ENCODE data around the gene CMTM2. TPM values are rescaled to one million over a fixed set of nuclear protein-coding genes. Genes with fewer than 3 reads are reported as not detected.

The CMTM2 gene
- total and polyA plus RNA-seq, 2 of the 4 experiments (the other 2 are of a cell fraction), result not detected

GRCh38 chr16:66637806-66638205 lies 58.5 kb downstream of the CMTM2 start:
- no peak overlapping the region for H3K4me2 ChIP-seq (ENCODE audit: low read depth, low read length)
- H3K9me1 ChIP-seq (ENCODE audit: insufficient read depth, low read length), result peaks cover 6% of the 10 kb centered on the region; the same call in 1 of the 2 replicates
- ATAC-seq (ENCODE audit: low read depth) (no peak), DNase-seq (no peak)
- BruUV-seq (replicated peaks), result no TSS peak
- H3K36me3 ChIP-seq (ENCODE audit: control insufficient read depth, insufficient read depth, low read length), result no peaks in the 10 kb centered on the region
- in situ Hi-C loops (cut with MboI; ENCODE audit: low sequenced_read_pairs) (no loop called here), intact Hi-C loops (cut with micrococcal nuclease) (no loop called here), dilution Hi-C loops (cut with HindIII; ENCODE audit: low sequenced_read_pairs, unreplicated experiment) (no loop called here)
- no peak overlapping the region for H2AFZ ChIP-seq (replicated peaks; ENCODE audit: low read length, poor library complexity)
- H4K91ac ChIP-seq (ENCODE audit: insufficient read depth, low read depth, low read length), result no peak overlapping the region
- TF ChIP-seq MAZ (IDR thresholded peaks at IDR 0.05; ENCODE audit: borderline replicate concordance, low read depth, low read length) (no peak), MAFK (IDR thresholded peaks at IDR 0.05; ENCODE audit: low read depth, low read length) (no peak), CTCF (conservative IDR thresholded peaks at IDR 0.05; ENCODE audit: low read depth, low read length) (no peak), NFE2L2 (IDR thresholded peaks at IDR 0.05; ENCODE audit: low read depth, low read length) (no peak), CEBPB (IDR thresholded peaks at IDR 0.05; ENCODE audit: low read depth, low read length) (no peak)
- no peak overlapping the region for H3K23ac ChIP-seq (ENCODE audit: low read depth, low read length)
- no peaks in the 10 kb centered on the region for H3K79me1 ChIP-seq (ENCODE audit: low read depth in 1 of 2, low read length in 2 of 2)
- ChIA-PET POLR2A (ENCODE audit: unreplicated experiment) (no interaction called here), CTCF (interaction anchor here (1.4 kb wide), 1 partner anchor 13 kb away, joined by 4 read pairs; no protein-coding TSS in a partner anchor)
- H4K8ac ChIP-seq (ENCODE audit: low read depth in 2 of 2, low read length in 2 of 2), result no peak overlapping the region
- no peak overlapping the region for H3K9ac ChIP-seq (ENCODE audit: low read depth, low read length)
- no peak overlapping the region for H2BK15ac ChIP-seq (ENCODE audit: low read depth, low read length)
- H2AK5ac ChIP-seq (ENCODE audit: low read depth, low read length), result no peak overlapping the region
- H3K14ac ChIP-seq (replicated peaks; ENCODE audit: low read depth, low read length), result no peak overlapping the region
- H4K20me1 ChIP-seq (ENCODE audit: insufficient read depth, low read length), result no peaks in the 10 kb centered on the region
- no peak overlapping the region for H2BK120ac ChIP-seq (ENCODE audit: low read depth, low read length)
- H2AK9ac ChIP-seq (replicated peaks; ENCODE audit: low read depth, low read length, poor library complexity), result no peak overlapping the region
- no peak overlapping the region for H2BK5ac ChIP-seq (ENCODE audit: low read depth, low read length, poor library complexity, severe bottlenecking)
- no peak overlapping the region for H3K4me3 ChIP-seq (ENCODE audit: insufficient read depth, low read depth, low read length)
- H3K18ac ChIP-seq (ENCODE audit: low read depth, low read length), result no peak overlapping the region
- WGBS, 2 experiments (ENCODE audit: extremely low coverage in 2 of 2, insufficient read length in 1 of 2), result 100% methylated on average over 2 of the region's 3 CpGs; no CpG with 5 or more reads in 1 of the 2 experiments
- no peaks in the 10 kb centered on the region for H3K9me3 ChIP-seq (ENCODE audit: control insufficient read depth, insufficient read depth, low read length)
- no peak overlapping the region for H3K27ac ChIP-seq (ENCODE audit: insufficient read depth, low read length)
- peaks cover 8% of the 10 kb centered on the region; the same call in 1 of the 2 replicates for H3K4me1 ChIP-seq (ENCODE audit: control insufficient read depth, insufficient read depth, low read length)
- H2BK20ac ChIP-seq (ENCODE audit: low read depth, low read length), result no peak overlapping the region
- no peak overlapping the region for H4K5ac ChIP-seq (ENCODE audit: low read depth, low read length)
- no peaks in the 10 kb centered on the region for H3K27me3 ChIP-seq (ENCODE audit: control insufficient read depth, insufficient read depth, low read length)
- H3K4ac ChIP-seq (ENCODE audit: low read depth, low read length), result no peak overlapping the region
- H3K56ac ChIP-seq (ENCODE audit: extremely low read depth, insufficient read depth, low read length), result no peak overlapping the region

Small RNAs within 50 kb of the gene (microRNA-seq; reads per million reads assigned to microRNA genes)
- gene CKLF-CMTM1 (ENCODE audit: insufficient read depth, insufficient read length), result not detected

Small RNAs within 50 kb of the gene (small RNA-seq; reads per million reads assigned to genes)
- 0 reads per million in 5 experiments for gene CKLF-CMTM1

Other genes starting within 250 kb of the CMTM2 start
- gene CDH5, start 212.8 kb upstream of the CMTM2 start, total RNA-seq (2012; rRNA removed), result not detected in 2 replicates
- not detected in 2 replicates for gene CDH5, start 212.8 kb upstream of the CMTM2 start, polyA plus RNA-seq (2012; rRNA removed)
- not detected in 2 replicates for gene BEAN1, start 152.2 kb upstream of the CMTM2 start, total RNA-seq (2012; rRNA removed)
- not detected in 2 replicates for gene BEAN1, start 152.2 kb upstream of the CMTM2 start, polyA plus RNA-seq (2012; rRNA removed)
- 16.5 and 20.0 TPM in 2 replicates for gene TK2, start 29.3 kb upstream of the CMTM2 start, total RNA-seq (2012; rRNA removed)
- 12.6 and 14.7 TPM in 2 replicates for gene TK2, start 29.3 kb upstream of the CMTM2 start, polyA plus RNA-seq (2012; rRNA removed)
- gene CKLF, start 26.9 kb upstream of the CMTM2 start, total RNA-seq (2012; rRNA removed), result 60.8 and 66.7 TPM in 2 replicates
- gene CKLF, start 26.9 kb upstream of the CMTM2 start, polyA plus RNA-seq (2012; rRNA removed), result 92.2 and 102 TPM in 2 replicates
- 0.54 and 1.7 TPM in 2 replicates for gene CMTM1, start 13.0 kb upstream of the CMTM2 start, total RNA-seq (2012; rRNA removed)
- 1.8 and 2.1 TPM in 2 replicates for gene CMTM1, start 13.0 kb upstream of the CMTM2 start, polyA plus RNA-seq (2012; rRNA removed)
- 4.5 and 4.7 TPM in 2 replicates for gene CMTM3, start 25.2 kb downstream of the CMTM2 start, total RNA-seq (2012; rRNA removed)
- 34.6 and 35.5 TPM in 2 replicates for gene CMTM3, start 25.2 kb downstream of the CMTM2 start, polyA plus RNA-seq (2012; rRNA removed)
- gene CMTM4, start 117.3 kb downstream of the CMTM2 start, total RNA-seq (2012; rRNA removed), result 14.5 and 15.8 TPM in 2 replicates
- gene CMTM4, start 117.3 kb downstream of the CMTM2 start, polyA plus RNA-seq (2012; rRNA removed), result 8.3 and 9.0 TPM in 2 replicates
- gene DYNC1LI2, start 172.1 kb downstream of the CMTM2 start, total RNA-seq (2012; rRNA removed), result 88.4 and 98.9 TPM in 2 replicates
- 54.2 and 65.3 TPM in 2 replicates for gene DYNC1LI2, start 172.1 kb downstream of the CMTM2 start, polyA plus RNA-seq (2012; rRNA removed)
- gene TERB1, start 222.1 kb downstream of the CMTM2 start, total RNA-seq (2012; rRNA removed), result under 0.01 TPM in 1 of 2 replicates, not detected in the other
- gene TERB1, start 222.1 kb downstream of the CMTM2 start, polyA plus RNA-seq (2012; rRNA removed), result not detected in 2 replicates